NAMALWA (cell line): ENCODE results near the gene COL18A1.
"Not testable (repeated sequence)": the region's sequence is repeated elsewhere in the genome, so short reads cannot be mapped to it uniquely, and the experiment has no call there.

Experiments
- DNase-seq: peaks from one replicate; pipeline ENCODE4 v3.0.0-alpha.2; 2015; ENCODE audit warnings: low spot score

COL18A1 gene

GRCh38 chr21:45441431-45442255 lies 36.7 kb downstream of the COL18A1 start:
- DNase-seq, result no peak

- no peak for DNase-seq
Observed at GRCh38 chr21:45442276-45442675, 37.3 kb downstream of the COL18A1 start.

GRCh38 chr21:45442686-45443594 lies 38.0 kb downstream of the COL18A1 start:
- DNase-seq, result not testable (repeated sequence)

- no peak for DNase-seq
Observed at GRCh38 chr21:45443595-45444181, 38.7 kb downstream of the COL18A1 start.

GRCh38 chr21:45444385-45444784 lies 39.4 kb downstream of the COL18A1 start:
- no peak for DNase-seq

- DNase-seq, result no peak
Observed at GRCh38 chr21:45445369-45445768, 40.4 kb downstream of the COL18A1 start.

- no peak for DNase-seq
Observed at GRCh38 chr21:45447821-45448220, 42.9 kb downstream of the COL18A1 start.

GRCh38 chr21:45448283-45448809 lies 43.4 kb downstream of the COL18A1 start:
- no peak for DNase-seq

- no peak for DNase-seq
Observed at GRCh38 chr21:45448810-45449657, 44.1 kb downstream of the COL18A1 start.

- DNase-seq, result no peak
Observed at GRCh38 chr21:45449658-45450422, 44.9 kb downstream of the COL18A1 start.

- DNase-seq, result no peak
Observed at GRCh38 chr21:45450423-45451090, 45.6 kb downstream of the COL18A1 start.

GRCh38 chr21:45451091-45451740 lies 46.3 kb downstream of the COL18A1 start:
- no peak for DNase-seq

- no peak for DNase-seq
Observed at GRCh38 chr21:45451771-45452182, 46.8 kb downstream of the COL18A1 start.

GRCh38 chr21:45452696-45453307 lies 47.8 kb downstream of the COL18A1 start:
- DNase-seq, result no peak

GRCh38 chr21:45453308-45453950 lies 48.5 kb downstream of the COL18A1 start:
- no peak for DNase-seq

GRCh38 chr21:45454060-45454925 lies 49.3 kb downstream of the COL18A1 start:
- DNase-seq, result no peak

GRCh38 chr21:45454926-45455673 lies 50.1 kb downstream of the COL18A1 start:
- no peak for DNase-seq
